Caki2 (cell line): Measurements from ENCODE around the gene CTTN. TPM values are rescaled to one million over a fixed set of nuclear protein-coding genes. Genes with fewer than 3 reads are reported as not detected.

ENCODE experiments used
- DNase-seq: peaks from one replicate; pipeline ENCODE4 v3.0.0-alpha.2; 2015; ENCODE audit warnings: low read depth
- in situ Hi-C: cut with HindIII; loops from 2 replicates; pipeline ENCODE4 v1.10.0; 2016; ENCODE audit warnings: low sequenced_read_pairs, low pct_unique_long_range_greater_than_20kb, mixed read lengths
- total RNA-seq: library from RNA; depleted of rRNA; stranded (reverse); fragments of >200 nt; shearing (Covaris generic); gene quantifications from 2 replicates; pipeline ENCODE4 v1.2.3, GENCODE V29; 2014; ENCODE audit warnings: low replicate concordance

The CTTN gene
- total RNA-seq, 1 experiment from 2014 or later = 145 TPM

DNA sequence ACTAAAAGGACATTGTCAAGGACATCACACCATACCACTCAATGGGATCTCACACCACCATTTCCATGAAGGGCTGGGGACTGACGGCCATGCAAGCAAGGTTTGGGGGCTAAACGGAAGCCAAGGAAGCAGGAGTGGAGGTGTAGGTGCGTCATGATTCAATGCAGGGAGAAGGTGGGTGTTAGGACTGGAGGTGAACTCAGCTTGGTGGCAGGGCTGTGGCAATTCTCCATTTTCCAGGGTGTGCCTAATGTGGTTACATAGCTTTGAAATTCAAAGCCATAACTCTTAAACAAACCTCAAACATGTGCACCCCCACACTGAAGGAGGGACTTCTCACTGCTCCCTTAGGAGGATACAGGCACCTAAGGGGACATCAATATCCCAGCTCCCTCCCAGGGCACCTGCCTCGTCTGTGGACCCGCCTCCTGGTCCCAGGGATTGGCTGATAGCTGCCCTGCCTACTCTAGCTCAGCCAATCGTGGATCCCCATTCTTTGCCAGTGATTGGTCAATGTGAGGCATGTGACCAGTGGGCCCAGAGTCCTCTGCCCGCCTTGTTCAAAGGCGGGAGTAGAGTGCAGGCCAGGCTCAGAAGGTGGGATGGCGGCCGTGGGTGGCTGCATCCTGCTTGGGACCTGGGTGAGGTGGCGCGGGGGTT, 64.6 kb downstream of the CTTN start:
- DNase-seq = no peak
- in situ Hi-C loops = no loop called here

DNA sequence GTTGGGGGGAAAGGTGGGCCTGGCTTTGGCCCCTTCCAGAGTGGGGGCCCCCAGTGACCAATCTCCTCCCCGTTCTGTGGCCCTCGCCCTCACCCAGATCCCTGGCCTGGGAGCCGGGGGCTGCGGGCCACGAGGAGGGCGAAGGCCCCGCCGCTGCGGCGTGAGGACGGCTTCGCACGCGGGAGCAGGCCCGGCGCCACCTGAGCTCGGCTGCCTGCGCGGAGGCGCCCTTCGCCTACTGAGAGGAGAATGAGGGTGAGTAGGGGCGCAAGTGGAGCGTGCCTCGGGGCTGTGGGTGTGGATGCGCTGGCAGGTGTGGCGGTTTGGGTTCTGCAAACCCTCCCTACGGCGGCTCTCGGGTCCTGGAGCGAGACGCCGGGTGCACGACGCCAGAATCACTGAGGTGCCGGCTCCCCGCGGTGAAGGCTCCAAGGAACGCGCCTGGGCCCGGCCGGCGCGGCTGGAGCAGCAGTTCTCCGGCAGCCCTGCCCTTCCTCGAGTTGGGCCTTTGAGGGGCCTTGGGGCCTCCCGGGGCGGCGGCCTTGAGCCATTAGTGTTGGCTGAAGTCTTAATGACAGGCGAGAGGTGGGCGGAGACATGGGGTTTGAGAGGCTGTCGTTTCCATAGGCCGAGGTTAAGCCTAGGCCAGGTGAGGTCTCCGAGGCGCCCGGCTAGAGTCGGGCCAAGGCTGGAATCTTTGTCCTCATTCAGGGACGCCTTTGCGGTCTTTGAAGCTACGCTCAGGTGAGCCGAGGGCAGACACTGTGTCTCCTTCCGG, 65.3 kb downstream of the CTTN start:
- in situ Hi-C loops = no loop called here
- DNase-seq = no peak

DNA sequence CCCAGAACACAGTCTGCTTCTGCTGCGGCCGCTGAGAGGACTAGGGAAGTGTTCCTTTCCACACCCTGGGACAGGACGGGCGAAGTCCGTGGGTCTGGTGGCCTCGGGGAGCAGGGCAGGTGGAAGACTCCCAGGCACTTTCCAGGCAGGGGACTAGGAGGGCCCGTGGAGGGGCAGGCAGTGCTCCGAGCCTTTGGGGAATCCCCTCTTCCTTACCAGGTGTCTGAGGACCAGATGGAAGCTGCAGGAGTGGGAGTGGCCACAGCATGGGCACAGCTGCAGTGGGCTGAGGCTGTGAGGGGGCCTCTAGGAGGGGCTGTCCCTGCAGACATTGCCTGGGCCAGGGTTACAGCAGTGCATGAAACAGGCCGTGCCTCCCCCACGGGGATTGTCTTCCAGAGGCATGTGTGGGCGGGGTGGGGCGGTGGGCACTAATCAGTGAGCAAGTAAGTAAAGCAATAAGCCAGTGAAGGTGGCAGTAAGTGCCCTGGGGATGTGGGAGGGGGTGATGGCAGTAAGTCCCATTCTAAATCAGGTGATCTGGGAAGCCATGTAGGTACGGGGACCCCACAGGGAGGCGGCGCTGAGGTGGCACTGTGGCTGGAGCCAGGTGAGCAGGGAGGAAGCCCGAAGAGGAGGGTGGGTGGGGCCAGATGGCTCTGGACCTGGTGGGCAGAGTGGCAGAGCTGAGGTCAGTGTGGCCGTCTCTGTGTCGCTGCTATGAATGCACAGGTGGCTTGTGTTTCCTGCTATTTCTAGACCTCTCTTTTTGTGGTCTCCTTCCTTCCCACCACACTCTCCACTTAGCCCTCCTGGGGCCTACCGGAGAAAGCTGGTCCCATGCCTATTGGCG, 66.4 kb downstream of the CTTN start:
- no peak for DNase-seq
- in situ Hi-C loops = no loop called here

DNA sequence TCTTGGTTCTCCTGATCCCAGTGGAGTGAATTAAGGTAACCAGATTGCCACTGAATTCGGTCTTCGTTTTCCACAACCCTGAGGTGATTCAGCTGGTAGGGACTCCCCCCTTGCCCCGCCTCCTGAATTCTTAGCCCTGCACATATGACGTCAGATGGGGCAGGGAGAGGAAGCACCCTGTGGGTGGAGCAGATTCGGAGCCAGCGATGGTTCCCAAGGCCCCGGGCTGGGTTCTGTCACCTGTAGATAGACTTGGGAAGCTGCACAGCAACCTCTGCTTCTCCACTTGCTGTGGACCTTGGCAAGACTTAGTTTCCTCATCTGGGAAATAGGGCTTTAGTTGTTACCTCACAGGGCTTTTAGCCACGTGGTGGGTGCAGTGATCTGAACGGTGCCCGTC, 67.8 kb downstream of the CTTN start:
- in situ Hi-C loops = no loop called here
- DNase-seq = no peak

DNA sequence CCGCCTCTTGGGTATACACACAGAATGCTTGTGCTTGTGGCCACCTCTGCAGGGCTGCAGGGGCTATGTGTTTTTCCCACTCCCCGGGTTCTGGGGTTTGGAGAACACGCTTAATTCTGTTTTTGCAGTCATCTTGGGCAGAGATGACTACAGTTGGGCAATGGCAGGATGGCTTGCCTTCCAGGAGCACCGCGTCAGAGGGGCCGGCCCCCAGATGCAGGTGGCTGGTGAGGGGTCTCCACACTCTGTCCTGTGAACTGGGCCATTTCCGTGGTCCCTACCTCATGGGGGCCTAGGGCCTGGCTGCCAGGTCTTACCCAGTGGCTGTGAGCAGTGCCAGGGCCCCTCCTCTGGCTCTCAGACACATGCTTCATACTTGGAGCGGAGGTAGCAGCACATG, 68.3 kb downstream of the CTTN start:
- in situ Hi-C loops = no loop called here
- DNase-seq = no peak

DNA sequence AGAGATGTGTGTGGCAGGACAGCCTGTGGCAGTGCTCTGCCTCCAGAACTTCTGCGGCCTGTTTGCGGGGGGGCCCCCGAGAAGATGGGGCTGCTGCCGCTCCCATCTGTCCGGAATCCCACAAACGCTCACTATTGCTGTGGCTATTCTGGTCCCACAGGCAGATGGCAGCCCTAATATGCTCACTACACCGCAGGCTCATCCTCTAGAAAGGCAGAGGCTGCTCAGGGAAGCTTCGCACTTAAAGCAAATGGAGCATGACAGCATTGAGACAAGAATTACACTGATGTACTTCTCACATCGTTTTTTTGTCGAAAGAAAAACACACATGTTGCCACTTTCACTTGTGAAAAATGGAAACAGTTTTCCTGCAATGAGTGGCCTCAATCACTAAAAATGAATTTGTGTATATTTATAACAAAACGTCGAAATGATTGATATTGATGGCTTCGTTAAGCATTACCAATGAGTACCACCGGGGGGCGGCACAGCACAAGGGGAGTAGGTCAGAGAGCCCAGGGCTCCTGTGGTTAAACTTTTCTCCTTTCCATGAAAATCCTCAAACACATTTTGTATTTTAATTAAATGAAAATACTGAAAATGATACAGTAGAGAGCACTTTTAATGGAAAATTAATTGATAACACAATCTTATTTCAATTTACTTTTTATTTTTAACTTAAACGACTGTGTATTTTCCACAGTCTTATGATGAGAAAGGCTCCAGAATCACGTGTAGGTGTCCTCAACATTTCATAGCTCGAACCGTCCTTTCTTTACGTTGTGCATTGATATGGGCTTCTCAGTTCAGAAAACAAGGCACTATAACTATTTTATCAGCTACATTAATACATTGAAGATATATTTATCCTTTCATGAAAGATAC, 69.1 kb downstream of the CTTN start:
- in situ Hi-C loops = no loop called here
- peak; percentile 19 for DNase-seq

DNA sequence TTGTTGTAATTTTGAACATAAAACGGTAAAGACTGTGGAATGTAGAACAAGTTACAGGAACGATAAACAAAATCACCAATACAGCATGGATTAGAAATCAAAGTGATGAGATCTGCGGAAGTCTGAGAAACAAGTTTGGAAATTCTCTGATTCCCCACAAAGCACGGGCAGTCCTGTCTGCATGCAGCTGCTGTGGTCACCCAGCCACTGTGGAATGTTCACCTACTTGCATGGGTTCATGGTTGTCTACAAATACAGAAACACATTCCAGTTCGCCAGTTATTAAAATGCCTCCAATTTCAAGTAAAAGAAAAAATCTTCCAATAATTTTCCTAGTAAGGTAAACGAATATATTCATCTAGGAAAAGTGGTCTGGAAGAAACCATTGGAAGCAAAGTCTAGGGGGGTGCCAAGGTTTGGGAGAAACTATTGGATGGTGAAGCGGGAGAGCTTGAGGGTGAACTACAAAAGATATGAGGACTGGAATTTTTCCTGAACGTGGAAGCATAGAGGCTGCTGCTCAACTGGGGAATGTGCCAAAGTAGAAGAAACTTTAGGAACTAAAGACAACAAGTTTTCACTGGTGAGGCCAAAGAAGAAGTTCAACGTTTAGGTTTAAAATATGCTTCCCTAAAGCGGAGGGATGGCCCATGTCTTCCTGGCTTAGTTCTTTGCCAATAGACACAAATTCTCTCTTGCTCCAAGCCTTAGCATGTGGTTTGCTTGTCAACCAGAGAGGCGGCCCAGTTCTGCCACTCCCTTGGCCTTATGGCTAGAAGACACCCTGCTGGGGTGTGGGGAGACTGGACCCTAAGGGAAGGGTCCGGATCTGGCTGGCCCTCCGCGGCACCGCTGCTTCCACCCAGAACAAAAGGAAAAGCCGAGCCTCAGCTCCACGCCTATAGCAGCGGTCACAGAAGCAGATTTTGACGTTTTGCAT, 70.2 kb downstream of the CTTN start:
- no peak for DNase-seq
- in situ Hi-C loops = no loop called here

DNA sequence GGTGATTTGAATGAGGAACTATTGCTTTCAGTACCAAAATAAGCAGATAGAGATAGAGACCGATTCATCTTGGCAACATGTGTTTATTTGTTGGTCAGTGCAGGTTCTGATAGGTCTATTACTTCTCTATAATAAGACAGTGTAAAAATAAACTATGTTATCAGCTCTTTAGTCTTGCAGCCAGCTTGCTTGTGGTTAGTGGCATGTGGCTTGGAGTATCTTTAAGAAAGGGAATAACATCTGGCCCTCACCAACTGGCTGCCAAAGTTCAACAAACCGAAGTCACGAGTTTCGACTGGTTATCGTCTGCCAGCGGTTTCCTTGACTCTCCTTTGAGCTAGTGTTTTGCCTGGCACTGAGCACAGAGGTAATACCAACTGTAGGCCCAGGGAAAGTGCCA, 71.8 kb downstream of the CTTN start:
- DNase-seq = no peak
- in situ Hi-C loops = no loop called here

DNA sequence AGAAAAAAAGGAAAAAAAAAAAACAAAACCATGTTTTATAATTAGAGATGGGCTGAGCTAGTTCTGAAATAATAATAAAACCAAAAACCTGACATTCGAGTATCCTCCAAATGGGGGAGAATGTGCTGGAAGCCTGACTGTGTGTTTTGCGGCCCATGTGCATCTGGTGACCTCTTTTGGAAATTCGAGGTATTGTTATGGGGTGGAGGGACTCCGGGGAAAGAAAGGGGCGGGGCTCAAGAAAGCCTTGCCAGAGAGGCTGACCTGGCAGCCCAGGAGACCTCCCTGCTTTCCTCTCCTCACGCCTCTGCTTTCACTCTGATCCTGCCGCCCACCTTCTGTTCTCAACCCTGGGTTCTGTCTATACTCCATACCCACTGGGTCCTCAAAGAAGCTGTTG, 72.9 kb downstream of the CTTN start:
- in situ Hi-C loops = no loop called here
- no peak for DNase-seq

DNA sequence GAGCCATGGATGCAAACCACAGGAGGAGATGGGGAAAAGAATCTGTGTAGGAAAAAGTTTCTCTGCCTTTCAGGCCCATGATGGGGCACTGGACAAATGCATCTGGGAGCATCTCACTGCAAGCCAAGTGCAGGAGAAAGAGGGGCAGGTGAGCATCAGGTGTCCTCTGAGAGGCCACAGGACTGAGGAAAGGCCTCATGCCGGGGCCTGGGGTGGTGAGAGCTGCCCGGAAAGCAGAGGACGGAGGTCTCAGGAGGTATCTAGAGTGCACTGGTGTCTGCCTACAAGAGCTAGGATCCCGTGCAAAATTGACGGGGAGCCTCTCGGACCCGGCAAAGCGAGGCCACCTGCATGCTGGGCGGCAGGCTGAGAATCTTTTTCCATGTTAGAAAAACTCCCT, 73.9 kb downstream of the CTTN start:
- in situ Hi-C loops = no loop called here
- DNase-seq = no peak

DNA sequence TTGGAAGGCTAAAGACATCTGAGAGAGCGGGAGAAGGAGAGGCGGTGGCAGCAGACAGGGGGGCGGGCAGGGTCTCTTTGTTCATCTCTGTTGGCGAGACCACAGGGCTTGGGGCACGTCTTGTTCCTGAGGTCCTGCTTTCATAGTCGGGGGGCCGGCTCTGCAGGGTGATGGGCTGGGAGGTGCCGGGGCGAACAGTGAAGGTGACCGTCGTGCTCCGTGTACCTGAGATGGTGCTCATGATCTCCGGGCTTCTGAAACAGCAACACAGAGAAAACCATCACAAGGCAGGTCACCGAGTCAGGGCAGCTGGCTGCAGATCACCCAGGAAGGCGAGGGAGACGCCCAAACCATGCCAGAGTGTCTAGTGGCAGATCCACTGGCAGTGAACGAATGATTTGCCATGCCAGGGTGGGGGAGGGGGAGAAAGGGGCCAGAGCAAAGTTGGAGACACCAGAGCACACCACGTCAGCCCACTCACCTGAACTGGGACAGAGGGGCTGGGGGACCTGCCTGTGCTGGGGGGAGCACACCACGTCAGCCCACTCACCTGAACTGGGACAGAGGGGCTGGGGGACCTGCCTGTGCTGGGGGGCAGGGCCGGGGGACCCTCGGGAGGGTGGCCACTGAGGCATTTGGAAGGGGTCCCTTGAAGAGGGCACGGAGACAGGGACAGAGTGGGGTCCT, 75.0 kb downstream of the CTTN start:
- no peak for DNase-seq
- in situ Hi-C loops = no loop called here

DNA sequence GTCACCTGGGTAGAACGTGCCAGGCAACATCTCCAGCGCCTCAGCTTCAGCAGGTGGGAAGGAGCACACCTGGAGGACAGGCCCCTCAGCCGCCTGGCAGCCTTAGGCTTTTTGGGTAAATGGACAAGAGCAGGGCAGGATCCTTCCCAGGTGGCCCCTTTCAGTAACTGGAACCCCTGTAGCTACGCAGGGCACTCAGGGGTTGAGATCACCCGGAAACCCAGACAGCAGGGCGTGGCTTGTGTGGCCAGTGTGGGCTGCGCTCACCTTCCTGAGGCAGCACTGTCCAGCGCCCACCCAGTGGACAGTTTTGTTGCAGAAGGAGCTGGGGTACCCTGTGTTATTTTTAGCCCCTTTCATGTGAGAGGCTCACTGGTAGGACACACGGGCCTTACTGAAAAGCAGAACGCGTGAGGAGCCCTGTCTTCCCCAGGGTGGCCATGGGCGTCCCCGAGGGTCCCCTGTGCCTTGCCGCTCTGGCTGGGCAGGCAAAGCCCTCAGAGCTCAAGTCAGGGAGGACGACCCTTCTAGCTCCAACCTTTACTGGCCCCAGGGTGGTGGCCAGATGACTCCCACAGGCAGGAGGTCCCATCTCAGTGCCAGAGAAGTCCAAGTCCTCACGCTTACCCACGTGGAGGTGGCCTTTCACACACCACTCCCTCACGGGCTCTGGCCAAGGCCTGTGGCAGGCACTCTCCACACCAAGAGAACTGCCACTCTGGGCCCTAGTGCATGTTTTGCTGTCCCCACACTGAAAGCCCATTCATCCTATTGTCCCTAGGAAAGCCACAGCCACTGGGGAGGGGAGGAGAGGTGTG, 75.8 kb downstream of the CTTN start:
- in situ Hi-C loops = no loop called here
- DNase-seq = no peak

DNA sequence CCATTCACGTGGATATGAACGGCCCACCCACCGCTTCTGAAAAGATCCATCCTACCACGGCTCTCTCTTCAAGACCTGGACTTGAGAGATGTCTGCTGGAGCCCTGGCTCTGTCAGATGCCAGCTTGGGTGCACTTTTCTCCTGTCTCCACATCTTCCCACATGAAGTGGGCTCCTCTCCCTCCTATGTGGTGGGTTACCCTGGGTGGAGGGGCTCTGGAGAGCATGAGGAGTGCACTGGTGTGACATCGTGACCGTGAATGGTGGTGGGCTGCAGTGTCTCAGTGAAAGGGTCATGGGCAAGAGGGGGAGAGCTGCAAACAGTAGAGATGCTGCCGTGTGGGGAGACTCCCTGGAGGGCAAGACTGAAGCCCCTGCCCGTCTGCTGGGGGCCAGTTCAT, 76.4 kb downstream of the CTTN start:
- in situ Hi-C loops = no loop called here

DNA sequence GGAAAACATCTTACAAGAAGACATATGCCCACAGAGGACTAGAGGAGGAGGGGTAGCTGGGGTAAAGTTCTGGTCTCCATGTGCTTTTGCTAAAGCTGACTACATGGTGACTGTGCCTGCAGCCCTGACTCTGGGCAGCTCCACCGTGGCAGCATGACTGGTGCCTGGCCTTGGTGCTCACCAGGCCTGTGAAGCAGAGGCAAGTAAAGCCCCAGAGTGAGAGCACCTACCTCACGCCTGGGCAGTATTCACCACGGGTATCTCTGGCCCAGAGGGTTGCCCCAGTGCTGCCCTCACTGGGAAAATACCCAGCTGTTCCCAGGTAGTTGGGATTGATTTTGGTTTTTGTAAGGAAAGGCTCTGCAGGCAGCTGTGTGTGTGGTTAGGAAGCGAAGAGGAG, 78.3 kb downstream of the CTTN start:
- DNase-seq = no peak
- in situ Hi-C loops = no loop called here

More for the DNA sequence above, 76.4 kb downstream of the CTTN start:
- no peak for DNase-seq

DNA sequence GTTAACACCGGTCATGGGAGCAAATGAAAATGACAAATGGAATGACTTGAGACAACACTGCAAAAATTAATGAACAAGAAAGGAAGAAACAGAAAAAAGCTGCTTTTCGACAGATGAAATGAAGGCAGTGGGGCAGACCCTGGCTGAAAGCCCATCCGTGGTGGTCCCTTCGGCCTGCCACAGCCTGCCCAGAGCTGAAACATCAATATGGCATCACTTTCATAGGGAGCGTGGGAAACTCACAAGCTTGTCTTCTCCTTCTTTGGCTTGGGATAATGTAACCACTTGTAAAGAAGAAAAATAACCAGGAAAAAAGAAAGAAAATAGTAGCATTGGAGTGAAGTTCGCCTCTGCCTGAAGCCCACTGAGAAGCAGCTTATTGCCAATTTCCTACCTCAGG, 78.8 kb downstream of the CTTN start:
- in situ Hi-C loops = no loop called here

DNA sequence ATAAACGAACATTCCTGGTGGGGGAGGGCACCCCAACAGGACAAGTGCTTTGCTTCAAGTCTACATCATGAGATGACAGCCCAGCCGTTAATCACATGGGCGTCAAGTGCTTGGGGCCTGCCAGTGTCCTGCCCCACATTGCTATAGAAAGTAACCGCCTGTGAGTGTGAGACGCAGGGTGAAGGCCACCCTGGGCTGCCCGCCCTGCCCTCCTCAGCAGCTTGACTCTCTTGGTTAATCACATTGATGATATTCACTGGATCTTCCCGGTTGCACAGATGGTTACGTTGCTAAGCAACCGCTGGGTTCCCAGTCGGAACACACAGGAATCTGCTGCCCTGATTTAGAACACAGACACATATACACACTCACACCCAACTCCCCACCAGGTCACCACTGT, 79.3 kb downstream of the CTTN start:
- in situ Hi-C loops = no loop called here
- no peak for DNase-seq

More for the DNA sequence above, 78.8 kb downstream of the CTTN start:
- no peak for DNase-seq
